Cardiac septum (tissue), 1 donor: ENCODE results near the gene IFRD2. TPM values are rescaled to one million over a fixed set of nuclear protein-coding genes. Genes with fewer than 3 reads are reported as not detected.
A peak's percentile ranks its signal among the peaks of the same experiment; 100 is the strongest.
"Not testable (repeated sequence)": the region's sequence is repeated elsewhere in the genome, so short reads cannot be mapped to it uniquely, and the experiment has no call there.

ENCODE experiments used
- DNase-seq: peaks from one replicate; pipeline ENCODE4 v3.0.0-alpha.2; 2020; ENCODE audit warnings: low spot score
- intact Hi-C: fragments of 100-400 bp; cut with DNase I; formaldehyde crosslinking; loops from one replicate; pipeline ENCODE4 v1.14.0; 2022
- total RNA-seq: library from RNA; stranded (reverse); fragmentation: NEBNext Ultra II Directional; extraction: Animal tissue kit (Norgen Biotek cat#: 25700); gene quantifications from one replicate; pipeline ENCODE4 v1.2.1, GENCODE V29; 2021
- donor health status: DM: no; HTN: no; CAD: no.

IFRD2 gene
- total RNA-seq, 1 donor from 2014 or later: 45.7 TPM

- intact Hi-C loops: no loop called here
- DNase-seq: no peak
Measured at GRCh38 chr3:50314342-50314741, 22.1 kb upstream of the IFRD2 start.

- intact Hi-C loops, DNase-seq: not testable (repeated sequence)
Measured at GRCh38 chr3:50312041-50312440, 19.8 kb upstream of the IFRD2 start.

GRCh38 chr3:50304601-50305000 is 12.4 kb upstream of the IFRD2 start:
- intact Hi-C loops: loop anchor here (5.0 kb wide), 1 partner anchor 33 kb away; no protein-coding TSS in a partner anchor
- DNase-seq: no peak

- intact Hi-C loops: loop anchor here (5.0 kb wide), 1 partner anchor 34 kb away; no protein-coding TSS in a partner anchor
Measured at GRCh38 chr3:50303013-50303815, 11.0 kb upstream of the IFRD2 start, which contains the start of gene HYAL1. Gene HYAL1, minus strand, starts transcription at chr3:50303574. Its CDS starts 618 bp downstream, at chr3:50302956.

GRCh38 chr3:50302095-50303012 is 10.1 kb upstream of the IFRD2 start:
- intact Hi-C loops: loop anchor here (5.0 kb wide), 1 partner anchor 35 kb away; no protein-coding TSS in a partner anchor
- no peak for DNase-seq

More at GRCh38 chr3:50303013-50303815, 11.0 kb upstream of the IFRD2 start, which contains the start of gene HYAL1:
- DNase-seq: peak; percentile 90

- intact Hi-C loops: loop anchor here (1.0 to 5.0 kb wide), 2 partner anchors 23 to 37 kb away; no protein-coding TSS in a partner anchor
- DNase-seq: no peak
Measured at GRCh38 chr3:50300681-50301254, 8.5 kb upstream of the IFRD2 start.

- no peak for DNase-seq
- intact Hi-C loops: loop anchor here (1.0 to 5.0 kb wide), 2 partner anchors 23 to 37 kb away; no protein-coding TSS in a partner anchor
Measured at GRCh38 chr3:50299929-50300680, 7.9 kb upstream of the IFRD2 start.

- DNase-seq: no peak
- intact Hi-C loops: no loop called here
Measured at GRCh38 chr3:50299638-50299928, 7.4 kb upstream of the IFRD2 start.

- intact Hi-C loops: no loop called here
Measured at GRCh38 chr3:50298836-50299637, 6.8 kb upstream of the IFRD2 start, which contains the start of the genes HYAL3 and NAA80. Gene HYAL3, minus strand, starts transcription at chr3:50299405. Its CDS starts 3,803 bp downstream, at chr3:50295602. Gene NAA80, minus strand, starts transcription at chr3:50299405. Its CDS starts 1,942 bp downstream, at chr3:50297463.

GRCh38 chr3:50297896-50298725 is 5.9 kb upstream of the IFRD2 start:
- no peak for DNase-seq
- intact Hi-C loops: no loop called here

More at GRCh38 chr3:50298836-50299637, 6.8 kb upstream of the IFRD2 start, which contains the start of the genes HYAL3 and NAA80:
- DNase-seq: peak; percentile 100

- DNase-seq: no peak
- intact Hi-C loops: no loop called here
Measured at GRCh38 chr3:50297384-50297775, 5.2 kb upstream of the IFRD2 start.

- intact Hi-C loops: no loop called here
Measured at GRCh38 chr3:50296721-50297383, 4.6 kb upstream of the IFRD2 start.

GRCh38 chr3:50295553-50296431 is 3.6 kb upstream of the IFRD2 start:
- intact Hi-C loops: no loop called here
- DNase-seq: no peak

More at GRCh38 chr3:50296721-50297383, 4.6 kb upstream of the IFRD2 start:
- DNase-seq: no peak

- no peak for DNase-seq
- intact Hi-C loops: no loop called here
Measured at GRCh38 chr3:50294492-50295403, 2.5 kb upstream of the IFRD2 start.

GRCh38 chr3:50294089-50294488 is 1.9 kb upstream of the IFRD2 start:
- intact Hi-C loops: no loop called here
- no peak for DNase-seq
